ENCODE results near the gene UBASH3A.
A peak's percentile ranks its signal among the peaks of the same experiment; 100 is the strongest.

Gene UBASH3A

GRCh38 chr21:42386034-42386591 lies 17.6 kb upstream of the UBASH3A start:
- no peaks in the 10 kb centered on the region for H3K9me3 ChIP-seq (ENCODE audit: control insufficient read depth, insufficient read depth, low read depth, low read length)
- H3K4me3 ChIP-seq (ENCODE audit: low read depth, low read length), result no peak overlapping the region
- no peaks in the 10 kb centered on the region for H3K4me1 ChIP-seq (ENCODE audit: control insufficient read depth, insufficient read depth, low read length)
- ChIA-PET POLR2A (interaction anchor here (0.6 kb wide), 1 partner anchor 593 kb away, joined by 4 read pairs; no protein-coding TSS in a partner anchor), CTCF (no interaction called here)
- no peak overlapping the region for H3K27ac ChIP-seq (ENCODE audit: extremely low read depth, low read depth, low read length)
- no peak for TF ChIP-seq ZNF488 (tag by site-specific recombination; IDR thresholded peaks at IDR 0.05)
- no peak for TF ChIP-seq ZNF692 (tag by site-specific recombination; IDR thresholded peaks at IDR 0.05)
- TF ChIP-seq ZNF248 (tag by site-specific recombination; IDR thresholded peaks at IDR 0.05), result no peak
- no peak for TF ChIP-seq ZNF677 (tag by site-specific recombination; IDR thresholded peaks at IDR 0.05)
- no peak for TF ChIP-seq BCL11B (tag by site-specific recombination; IDR thresholded peaks at IDR 0.05; ENCODE audit: low read depth)
- TF ChIP-seq ZNF138 (tag by site-specific recombination; IDR thresholded peaks at IDR 0.05; ENCODE audit: borderline replicate concordance), result no peak
- no peak for TF ChIP-seq ZNF777 (tag by site-specific recombination; IDR thresholded peaks at IDR 0.05; ENCODE audit: borderline replicate concordance)
- no peak for TF ChIP-seq ZBTB10 (tag by site-specific recombination; IDR thresholded peaks at IDR 0.05)
- TF ChIP-seq ZFP3 (tag by site-specific recombination; IDR thresholded peaks at IDR 0.05; ENCODE audit: low read depth), result no peak
- TF ChIP-seq ZBTB11 (tag by site-specific recombination; conservative IDR thresholded peaks at IDR 0.05; ENCODE audit: low read depth), result no peak
- TF ChIP-seq GLIS2 (tag by site-specific recombination; IDR thresholded peaks at IDR 0.05), result no peak
- no peak for TF ChIP-seq GFI1B (tag by site-specific recombination; IDR thresholded peaks at IDR 0.05)
- no peaks in the 10 kb centered on the region for H3K36me3 ChIP-seq (ENCODE audit: control insufficient read depth in 2 of 2, insufficient read depth in 1 of 2, low read length in 2 of 2)

GRCh38 chr21:42387164-42387563 lies 16.5 kb upstream of the UBASH3A start:
- TF ChIP-seq BCL6B (tag by site-specific recombination; IDR thresholded peaks at IDR 0.05) (no peak), ZSCAN4 (tag by site-specific recombination; IDR thresholded peaks at IDR 0.05) (0 out of 2 replicates have a peak, but pooled peaks have one; percentile 39)
- CTCF ChIA-PET, result no interaction called here

More at GRCh38 chr21:42387164-42387563, 16.5 kb upstream of the UBASH3A start:
- H3K4me1 ChIP-seq (ENCODE audit: control insufficient read depth, insufficient read depth, low read length), result no peaks in the 10 kb centered on the region
- no peak overlapping the region for H3K4me3 ChIP-seq (ENCODE audit: low read depth, low read length)
- POLR2A ChIA-PET, result interaction anchor here (0.6 kb wide), 1 partner anchor 1697 kb away, joined by 4 read pairs; no protein-coding TSS in a partner anchor
- H3K27ac ChIP-seq (ENCODE audit: extremely low read depth, low read depth, low read length), result no peak overlapping the region
- no peaks in the 10 kb centered on the region for H3K36me3 ChIP-seq (ENCODE audit: control insufficient read depth in 2 of 2, insufficient read depth in 1 of 2, low read length in 2 of 2)
- no peaks in the 10 kb centered on the region for H3K9me3 ChIP-seq (ENCODE audit: control insufficient read depth, insufficient read depth, low read depth, low read length)
